Right ventricle myocardium superior (tissue), 1 donor: ENCODE measurements around the gene AHI1. TPM values are rescaled to one million over a fixed set of nuclear protein-coding genes. Genes with fewer than 3 reads are reported as not detected.
"Not testable (repeated sequence)": the region's sequence is repeated elsewhere in the genome, so short reads cannot be mapped to it uniquely, and the experiment has no call there.

Experiments used
- ATAC-seq: fragments of 200-7000 bp; cut with Tn5 transposase; one replicate; pipeline ENCODE4 v1.9.1; 2020; ENCODE audit warnings: mild to moderate bottlenecking; ENCODE audit not compliant: poor library complexity
- DNase-seq: peaks from one replicate; pipeline ENCODE4 v3.0.0-alpha.2; 2020
- intact Hi-C: fragments of 100-400 bp; cut with DNase I; formaldehyde crosslinking; loops from one replicate; pipeline ENCODE4 v1.11.2; 2022
- total RNA-seq: library from RNA; stranded (reverse); fragmentation: NEBNext Ultra II Directional; extraction: Animal tissue kit (Norgen Biotek cat#: 25700); gene quantifications from one replicate; pipeline ENCODE4 v1.2.1, GENCODE V29; 2021
- donor health status: DM: no; HTN: yes; CAD: no; lungs with severe emphysema.

AHI1 gene
- total RNA-seq, 1 donor from 2014 or later, result 8.5 TPM

- ATAC-seq (no peak), DNase-seq (no peak)
- intact Hi-C loops, result no loop called here
Observed at GRCh38 chr6:135260612-135261011, 236.9 kb downstream of the AHI1 start.

DNA sequence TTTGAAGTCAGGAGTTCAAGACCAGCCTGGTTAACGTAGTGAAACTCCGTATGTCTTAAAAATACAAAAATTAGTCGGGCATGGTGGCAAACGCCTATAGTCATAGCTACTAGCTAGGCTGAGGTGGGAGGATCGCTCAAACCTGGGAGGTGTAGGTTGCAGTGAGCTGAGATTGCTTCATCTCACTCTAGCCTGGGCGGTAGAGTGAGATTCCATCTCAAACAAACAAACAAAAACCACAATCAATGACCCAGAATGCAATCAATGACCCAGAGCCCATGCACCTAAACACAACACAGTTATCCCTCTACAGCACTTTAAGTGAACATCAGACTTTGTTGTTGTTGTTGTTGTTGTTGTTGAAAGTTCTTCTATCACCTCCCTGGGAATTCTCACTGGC lies 238.6 kb downstream of the AHI1 start:
- ATAC-seq (no peak), DNase-seq (no peak)
- intact Hi-C loops, result no loop called here

DNA sequence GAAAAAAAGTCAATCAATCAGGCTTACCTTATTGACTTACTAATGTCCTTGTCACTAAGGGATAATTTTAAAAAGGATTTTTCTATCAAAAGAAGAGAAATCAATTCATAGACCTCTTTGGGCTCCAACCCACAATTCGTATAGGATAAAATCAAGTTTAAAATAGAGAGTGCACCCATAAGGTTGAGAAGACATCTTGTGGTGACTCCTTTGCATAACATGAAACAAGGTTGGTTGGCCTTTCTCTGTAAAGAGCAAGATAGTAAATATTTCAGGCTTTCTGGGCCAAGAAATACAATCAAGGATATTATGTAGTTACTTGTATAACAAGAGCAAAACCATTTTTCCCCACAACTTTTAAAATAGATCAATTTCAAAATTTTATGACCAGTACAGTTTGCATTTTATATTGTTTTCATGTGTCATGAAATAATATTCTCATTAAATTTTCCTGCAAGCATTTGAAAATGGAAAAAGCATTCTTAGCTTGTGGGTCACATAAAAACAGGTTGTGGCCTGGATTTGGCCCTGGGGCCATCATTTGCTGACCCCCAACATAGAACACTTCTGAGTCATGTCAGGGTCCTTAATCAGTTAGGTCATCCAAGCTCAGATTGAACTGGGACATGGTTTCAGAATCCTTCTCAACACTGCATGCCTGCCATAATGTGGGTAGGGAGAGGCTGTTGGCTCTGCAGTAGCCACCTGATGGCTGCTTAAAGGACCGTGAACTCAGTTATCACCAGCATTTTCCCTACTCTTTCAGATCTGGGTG lies 239.7 kb downstream of the AHI1 start:
- no peak for DNase-seq
- intact Hi-C loops, result no loop called here
- ATAC-seq, result no peak

- intact Hi-C loops, result no loop called here
- no peak for DNase-seq
- no peak for ATAC-seq
Observed at GRCh38 chr6:135256866-135257265, 240.7 kb downstream of the AHI1 start.

DNA sequence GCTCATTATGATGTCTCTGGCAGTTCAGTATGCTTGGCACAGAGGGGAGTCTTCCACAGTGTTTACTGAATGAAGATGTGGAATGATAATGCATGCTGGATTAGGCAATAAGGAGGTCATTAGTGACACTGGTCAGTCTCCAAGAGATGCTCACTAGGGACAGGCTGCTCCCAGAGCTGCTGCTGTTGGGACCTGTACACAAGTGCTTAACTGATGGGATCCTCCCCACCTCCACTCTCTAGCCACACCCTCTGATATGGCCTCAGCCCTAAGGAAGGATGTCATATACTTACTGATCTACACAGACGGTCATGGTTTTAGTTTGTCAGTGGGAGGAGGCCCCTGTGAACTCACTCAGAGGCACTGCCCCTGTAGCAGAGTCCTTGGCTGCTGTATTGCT lies 243.1 kb downstream of the AHI1 start:
- ATAC-seq (no peak), DNase-seq (no peak)
- intact Hi-C loops, result no loop called here

DNA sequence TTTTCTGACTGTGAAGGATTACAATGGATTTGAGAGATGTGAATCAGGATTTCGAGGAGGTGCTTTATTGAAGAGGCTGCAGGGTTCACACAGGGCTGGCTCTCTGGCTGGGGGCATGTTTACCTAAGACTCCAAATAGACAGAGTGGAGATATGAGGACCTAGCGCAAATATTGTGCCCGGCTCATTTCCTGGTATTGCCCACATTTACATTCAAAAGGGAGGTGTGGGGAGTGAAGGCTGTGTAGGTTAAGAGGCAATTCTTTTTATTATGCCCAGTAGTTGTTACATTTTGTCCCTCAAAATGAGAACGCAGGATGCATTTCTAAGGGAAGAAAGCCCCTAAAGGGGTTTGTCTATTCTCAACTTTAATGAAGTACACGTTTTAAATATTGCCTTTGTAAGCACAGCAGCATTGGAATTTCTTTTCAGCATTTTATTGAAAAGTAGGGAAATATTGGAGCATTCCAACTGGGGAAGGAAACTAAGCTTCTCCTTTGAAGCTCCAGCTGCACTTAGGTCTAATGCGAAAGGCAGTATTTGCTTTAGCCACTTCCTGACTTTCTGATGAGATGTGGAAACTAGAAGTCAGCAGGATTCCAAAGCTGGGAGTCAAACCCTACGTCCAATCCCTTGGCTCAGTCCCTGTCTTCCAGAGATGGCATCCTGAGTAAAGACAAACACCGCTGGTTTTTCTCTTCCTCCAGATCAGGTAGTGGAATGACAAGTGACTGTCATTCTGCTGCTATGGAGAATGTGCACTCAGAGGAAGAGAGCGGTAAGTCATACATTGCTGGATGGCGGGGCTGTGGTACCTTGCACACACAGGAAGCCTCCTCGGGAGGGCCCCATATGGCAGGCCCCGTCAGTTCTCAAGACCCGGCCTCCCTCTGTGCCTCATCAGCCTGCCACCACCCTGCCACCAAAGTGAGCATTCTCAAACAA lies 245.8 kb downstream of the AHI1 start:
- DNase-seq (no peak), ATAC-seq (no peak)
- intact Hi-C loops, result no loop called here

DNA sequence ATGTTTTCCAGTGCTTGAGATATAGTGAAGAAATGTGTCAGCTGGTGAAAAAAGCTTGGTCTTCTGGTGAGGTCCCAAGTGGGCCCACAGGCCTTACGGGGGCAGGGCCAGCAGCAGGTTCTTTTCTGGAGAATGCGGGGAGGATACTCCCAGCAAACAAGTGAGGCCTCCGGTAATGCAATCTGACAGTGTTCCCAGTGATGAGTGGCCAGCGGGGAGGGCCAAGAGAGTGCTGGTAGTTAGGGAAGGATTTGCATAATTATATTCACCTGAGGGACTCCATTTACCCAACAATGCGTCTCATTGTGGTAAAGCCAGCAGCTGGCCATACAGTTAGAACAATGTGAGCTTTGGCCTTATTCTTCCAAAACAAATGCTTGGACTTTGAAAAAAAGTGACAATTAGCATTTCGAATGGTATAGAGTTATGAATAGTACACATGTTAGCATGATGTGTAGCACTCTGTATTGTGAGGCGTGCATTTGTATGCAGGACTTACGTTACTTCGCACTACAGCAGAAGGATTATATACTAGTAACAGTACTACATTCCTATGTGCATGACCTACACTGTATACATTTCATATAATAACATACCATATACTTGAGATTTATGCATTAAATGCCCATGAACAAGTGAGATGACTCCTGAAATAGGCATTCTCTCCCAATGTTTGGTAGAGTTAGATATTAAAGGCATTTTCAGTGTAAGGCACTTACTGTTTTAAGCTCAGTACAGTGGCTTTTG lies 246.6 kb downstream of the AHI1 start:
- intact Hi-C loops, result no loop called here
- DNase-seq (no peak), ATAC-seq (no peak)

GRCh38 chr6:135250234-135250633 lies 247.3 kb downstream of the AHI1 start:
- no peak for ATAC-seq
- DNase-seq, result no peak
- intact Hi-C loops, result no loop called here

DNA sequence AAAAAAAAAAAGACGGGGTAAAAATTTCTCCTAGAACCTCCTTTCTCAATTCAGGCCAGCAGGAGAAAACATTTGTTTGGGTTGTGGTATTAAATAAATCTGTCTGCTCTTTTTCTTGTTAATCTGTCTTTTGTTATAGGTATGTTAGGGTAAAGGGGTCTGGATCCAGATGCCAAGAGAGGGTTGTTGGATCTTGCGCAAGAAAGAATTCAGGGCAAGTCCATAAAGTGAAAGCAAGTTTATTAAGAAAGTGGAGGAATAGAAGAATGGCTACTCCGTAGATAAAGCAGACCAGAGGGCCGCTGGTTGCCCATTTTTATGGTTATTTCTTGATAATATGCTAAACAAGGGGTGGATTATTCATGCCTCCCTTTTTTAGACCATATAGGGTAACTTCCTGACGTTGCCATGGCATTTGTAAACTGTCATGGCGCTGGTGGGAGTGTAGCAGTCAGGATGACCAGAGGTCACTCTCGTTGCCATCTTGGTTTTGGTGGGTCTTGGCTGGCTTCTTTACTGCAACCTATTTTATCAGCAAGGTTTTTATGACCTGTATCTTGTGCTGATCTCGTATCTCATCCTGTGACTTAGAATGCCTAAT lies 251.0 kb downstream of the AHI1 start:
- intact Hi-C loops, DNase-seq, ATAC-seq: not testable (repeated sequence)

- DNase-seq (no peak), ATAC-seq (no peak)
- intact Hi-C loops, result no loop called here
Observed at GRCh38 chr6:135244805-135245204, 252.7 kb downstream of the AHI1 start.

GRCh38 chr6:135243871-135244796 lies 253.4 kb downstream of the AHI1 start:
- ATAC-seq, result no peak
- intact Hi-C loops, result no loop called here
- DNase-seq, result no peak

- ATAC-seq, result no peak
- intact Hi-C loops, result no loop called here
- DNase-seq, result no peak
Observed at GRCh38 chr6:135240711-135241110, 256.8 kb downstream of the AHI1 start.

- DNase-seq, result no peak
- ATAC-seq, result no peak
- intact Hi-C loops, result no loop called here
Observed at GRCh38 chr6:135236732-135237131, 260.8 kb downstream of the AHI1 start.

- no peak for DNase-seq
- no peak for ATAC-seq
- intact Hi-C loops, result no loop called here
Observed at GRCh38 chr6:135236319-135236718, 261.2 kb downstream of the AHI1 start.

DNA sequence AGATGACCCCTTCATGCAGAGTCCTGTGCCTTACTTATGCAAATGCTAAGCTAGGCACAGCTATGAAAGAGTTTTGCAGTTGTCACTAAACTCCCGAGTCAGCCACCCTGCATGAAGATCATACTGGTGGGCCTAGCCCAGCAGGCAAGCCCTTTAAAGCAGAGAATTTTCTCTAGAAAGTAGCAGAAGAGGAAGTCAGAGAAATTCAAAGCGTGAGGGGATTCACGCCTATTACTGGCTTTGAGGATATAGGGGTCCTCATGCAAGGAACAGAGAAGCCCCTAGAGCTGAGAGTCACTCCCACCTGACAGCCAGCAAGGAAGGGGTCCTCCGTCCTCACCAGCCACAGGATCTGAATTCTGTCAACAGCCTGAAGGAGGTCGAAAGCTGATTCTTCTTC lies 261.8 kb downstream of the AHI1 start:
- intact Hi-C loops, result no loop called here
- DNase-seq, result no peak
- no peak for ATAC-seq

DNA sequence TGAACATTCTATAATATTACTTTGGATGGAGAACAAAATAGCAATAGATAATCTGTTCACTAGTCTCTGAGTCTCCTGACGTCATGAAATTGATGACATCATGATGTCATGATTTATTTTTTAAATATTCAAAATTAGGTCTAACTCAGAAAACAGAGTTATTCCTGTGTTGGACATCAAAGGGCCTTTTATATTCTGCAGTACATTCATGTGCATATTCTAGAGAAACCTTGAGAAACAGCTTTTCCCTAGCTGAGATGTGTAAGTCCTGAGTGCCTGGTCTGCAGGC lies 263.1 kb downstream of the AHI1 start:
- no peak for ATAC-seq
- intact Hi-C loops, result no loop called here
- DNase-seq, result no peak

DNA sequence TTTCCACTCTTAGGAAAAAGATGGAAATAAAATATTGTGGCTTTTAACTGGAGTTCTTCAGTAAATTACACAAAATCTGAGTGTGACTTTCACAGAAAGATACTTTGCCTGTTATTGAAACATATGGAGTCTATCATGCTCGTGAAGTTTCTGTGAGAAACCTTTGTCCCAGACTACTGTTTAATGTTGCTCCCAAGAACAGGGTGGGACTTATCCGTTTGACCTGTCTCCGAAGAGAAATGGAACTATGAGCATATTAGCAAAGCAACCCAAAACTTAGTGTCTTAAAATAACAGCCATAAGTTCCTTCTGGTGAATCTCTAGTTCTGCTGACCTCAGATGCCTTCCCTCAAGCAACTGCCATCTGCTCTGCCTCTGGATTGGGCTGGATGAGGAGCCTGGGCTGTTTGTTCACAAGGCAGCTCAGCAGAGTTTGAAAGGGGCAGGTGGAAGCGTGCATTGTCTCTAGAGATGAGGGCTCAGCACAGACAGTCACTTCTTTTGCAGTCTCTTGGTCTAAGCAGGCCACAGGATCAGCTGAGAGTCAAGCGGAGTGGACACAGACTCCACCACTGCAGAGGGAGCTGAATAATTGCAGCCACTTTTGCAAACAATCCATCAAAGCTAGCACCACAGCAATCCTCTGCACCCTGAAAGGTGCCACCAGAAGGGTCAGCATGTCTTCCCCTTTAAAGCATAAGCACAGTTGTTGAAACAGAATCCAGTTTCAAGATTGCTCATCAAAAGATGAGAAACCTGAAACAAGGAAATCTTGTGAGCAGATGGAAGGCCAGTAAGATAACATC lies 263.7 kb downstream of the AHI1 start:
- no peak for ATAC-seq
- no peak for DNase-seq

More for the DNA sequence above, 263.7 kb downstream of the AHI1 start:
- intact Hi-C loops, result no loop called here
